ENCODE data around the gene NEK1. TPM values are rescaled to one million over a fixed set of nuclear protein-coding genes. Genes with fewer than 3 reads are reported as not detected.

NEK1 gene
- polyA plus RNA-seq, 1 donor = 26.2 TPM

GRCh38 chr4:169367826-169368225, 244.6 kb downstream of the NEK1 start:
- DNase-seq = no peak

- DNase-seq = no peak
Measured at GRCh38 chr4:169366821-169367220, 245.6 kb downstream of the NEK1 start.

DNA sequence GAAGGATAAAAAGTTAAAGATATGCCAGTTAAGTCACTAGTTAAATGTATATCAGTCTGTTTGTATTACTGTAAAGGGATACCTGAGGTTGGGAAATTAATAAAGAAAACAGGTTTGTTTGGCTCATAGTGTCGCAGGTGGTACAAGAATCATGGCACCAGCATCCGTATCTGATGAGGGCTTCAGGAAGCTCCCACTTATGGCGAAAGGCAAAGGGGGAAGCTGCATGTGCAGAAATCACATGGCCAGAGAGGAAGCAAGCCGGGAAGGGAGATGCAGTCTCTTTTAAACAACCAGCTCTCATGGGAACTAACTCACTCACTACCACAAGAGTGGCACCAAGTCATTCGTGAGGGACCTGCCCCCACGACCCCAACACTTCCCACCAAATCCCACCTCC, 249.8 kb downstream of the NEK1 start:
- no peak for DNase-seq

GRCh38 chr4:169361756-169362155, 250.6 kb downstream of the NEK1 start:
- no peak for DNase-seq

DNA sequence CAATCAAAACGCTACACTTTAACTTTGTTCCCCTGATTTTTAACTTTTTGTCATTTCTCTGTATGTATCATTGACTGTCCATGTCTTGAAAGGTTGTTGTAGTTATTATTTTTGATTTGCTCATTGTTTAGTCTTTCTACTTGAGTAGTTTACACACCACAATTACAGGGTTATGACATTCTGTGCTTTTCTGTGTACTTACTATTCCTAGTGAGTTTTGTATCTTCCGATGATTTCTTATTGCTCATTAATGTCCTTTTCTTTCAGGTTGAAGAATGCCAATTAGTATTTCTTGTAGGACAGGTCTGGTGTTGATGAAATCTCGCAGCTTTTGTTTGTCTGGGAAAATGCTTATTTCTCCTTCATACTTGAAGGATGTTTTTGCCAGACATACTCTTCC, 252.4 kb downstream of the NEK1 start:
- DNase-seq = no peak

- no peak for DNase-seq
Measured at GRCh38 chr4:169352360-169352759, 260.0 kb downstream of the NEK1 start.

DNA sequence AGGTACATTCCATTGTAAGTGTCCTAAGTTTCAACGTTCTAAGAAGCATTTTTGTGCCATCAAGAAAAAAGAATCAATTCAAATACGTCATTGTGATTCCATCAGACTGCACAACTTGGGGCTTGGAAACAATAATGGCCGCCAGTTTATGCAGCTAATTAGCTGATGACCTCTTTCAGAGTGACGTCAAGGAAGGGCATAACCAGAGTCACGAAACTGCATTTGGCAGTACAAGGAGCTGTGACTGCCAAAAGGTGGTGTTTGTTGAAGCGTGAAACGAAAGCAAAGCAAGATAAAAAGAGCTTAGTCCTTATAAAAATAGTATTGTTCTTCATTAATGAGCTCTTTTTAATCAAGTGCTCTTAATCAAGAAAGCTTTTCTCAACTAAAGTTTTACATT, 260.5 kb downstream of the NEK1 start:
- DNase-seq = peak; percentile 42

GRCh38 chr4:169348541-169348940, 263.8 kb downstream of the NEK1 start:
- no peak for DNase-seq

DNA sequence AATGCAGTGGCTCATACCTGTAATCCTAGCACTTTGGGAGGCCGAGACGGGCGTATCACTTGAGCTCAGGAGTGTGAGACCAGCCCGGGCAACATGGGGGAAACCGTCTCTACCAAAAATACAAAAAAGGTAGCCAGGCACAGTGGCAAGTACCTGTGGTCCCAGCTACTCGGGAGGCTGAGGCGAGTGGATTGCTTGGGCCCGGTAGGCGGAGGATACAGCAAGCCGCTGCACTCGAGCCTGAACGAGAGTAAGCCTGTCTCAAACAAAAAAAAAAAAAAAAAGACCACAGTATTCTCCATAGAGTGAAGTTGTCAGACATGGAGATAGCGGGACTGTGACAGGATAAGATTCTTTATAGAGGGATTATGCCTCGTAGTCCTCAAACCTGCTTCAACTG, 265.5 kb downstream of the NEK1 start:
- DNase-seq = no peak

DNA sequence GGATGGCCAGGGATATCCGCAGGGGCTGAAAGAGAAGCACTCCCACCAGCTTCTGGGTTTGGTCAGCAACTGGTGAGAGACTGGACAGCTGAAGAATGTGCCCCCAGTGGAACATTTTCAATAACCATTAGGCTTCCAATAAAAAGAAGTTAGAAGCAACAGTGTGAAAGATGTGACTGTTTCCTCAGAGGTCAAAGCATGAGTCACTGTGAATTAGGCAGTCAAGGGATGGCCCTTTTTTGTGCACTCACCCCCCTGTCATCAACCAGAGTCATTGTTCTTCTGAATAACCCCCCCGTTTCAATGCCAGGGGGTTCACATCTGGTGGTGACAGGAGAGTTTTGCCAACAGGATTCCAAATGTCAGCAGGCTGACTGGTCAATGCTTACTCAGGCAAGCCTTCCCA, 267.1 kb downstream of the NEK1 start:
- DNase-seq = no peak

Other genes with a start within 250 kb of the NEK1 start
- 64.6 TPM for gene CLCN3, start 8.0 kb upstream of the NEK1 start, polyA plus RNA-seq (ENCODE audit: insufficient read length)
- 47.5 TPM for gene HPF1, start 145.4 kb upstream of the NEK1 start, polyA plus RNA-seq (ENCODE audit: insufficient read length)